GM19438 (cell line): ENCODE measurements around the gene DNER.

Experiments
- ATAC-seq: cut with Tn5 transposase; IDR thresholded peaks from one replicate; pipeline ENCODE4 v1.9.1; 2021; ENCODE audit warnings: low read depth; ENCODE audit not compliant: unreplicated experiment

DNER gene

GRCh38 chr2:229446350-229446749 lies 268.0 kb downstream of the DNER start:
- ATAC-seq: no peak

GRCh38 chr2:229445501-229446211 lies 268.7 kb downstream of the DNER start:
- no peak for ATAC-seq

GRCh38 chr2:229445019-229445418 lies 269.3 kb downstream of the DNER start:
- ATAC-seq: no peak

- no peak for ATAC-seq
These were observed 270.6 kb downstream of the DNER start for GRCh38 chr2:229443546-229444268.

GRCh38 chr2:229443141-229443540 lies 271.2 kb downstream of the DNER start:
- no peak for ATAC-seq

- no peak for ATAC-seq
These were observed 275.8 kb downstream of the DNER start for GRCh38 chr2:229438430-229439159.

GRCh38 chr2:229437467-229437866 lies 276.9 kb downstream of the DNER start:
- no peak for ATAC-seq

GRCh38 chr2:229434187-229434586 lies 280.2 kb downstream of the DNER start:
- ATAC-seq: no peak

- ATAC-seq: no peak
These were observed 281.0 kb downstream of the DNER start for GRCh38 chr2:229433351-229433750.

- no peak for ATAC-seq
These were observed 282.9 kb downstream of the DNER start for GRCh38 chr2:229431327-229431954.

GRCh38 chr2:229429589-229429988 lies 284.8 kb downstream of the DNER start:
- no peak for ATAC-seq

GRCh38 chr2:229426464-229426863 lies 287.9 kb downstream of the DNER start:
- ATAC-seq: no peak

- no peak for ATAC-seq
These were observed 288.8 kb downstream of the DNER start for GRCh38 chr2:229425598-229425997.

GRCh38 chr2:229422063-229422462 lies 292.3 kb downstream of the DNER start:
- ATAC-seq: no peak

GRCh38 chr2:229419158-229419557 lies 295.2 kb downstream of the DNER start:
- no peak for ATAC-seq

- ATAC-seq: no peak
These were observed 296.4 kb downstream of the DNER start for GRCh38 chr2:229417916-229418315.

- ATAC-seq: no peak
These were observed 297.2 kb downstream of the DNER start for GRCh38 chr2:229417176-229417575.

- ATAC-seq: no peak
These were observed 298.1 kb downstream of the DNER start for GRCh38 chr2:229416116-229416694.

- no peak for ATAC-seq
These were observed 299.7 kb downstream of the DNER start for GRCh38 chr2:229414631-229415030.

- no peak for ATAC-seq
These were observed 301.7 kb downstream of the DNER start for GRCh38 chr2:229412686-229413085.

- no peak for ATAC-seq
These were observed 303.4 kb downstream of the DNER start for GRCh38 chr2:229410946-229411345.
